Measurements from ENCODE around the gene EOMES. TPM values are rescaled to one million over a fixed set of nuclear protein-coding genes. Genes with fewer than 3 reads are reported as not detected.

Gene EOMES
- total and polyA plus RNA-seq, 2 of the 8 experiments (the other 6 are each of a cell fraction or from before 2014, with no cell fraction given), result 0.09 to 0.47 TPM

DNA sequence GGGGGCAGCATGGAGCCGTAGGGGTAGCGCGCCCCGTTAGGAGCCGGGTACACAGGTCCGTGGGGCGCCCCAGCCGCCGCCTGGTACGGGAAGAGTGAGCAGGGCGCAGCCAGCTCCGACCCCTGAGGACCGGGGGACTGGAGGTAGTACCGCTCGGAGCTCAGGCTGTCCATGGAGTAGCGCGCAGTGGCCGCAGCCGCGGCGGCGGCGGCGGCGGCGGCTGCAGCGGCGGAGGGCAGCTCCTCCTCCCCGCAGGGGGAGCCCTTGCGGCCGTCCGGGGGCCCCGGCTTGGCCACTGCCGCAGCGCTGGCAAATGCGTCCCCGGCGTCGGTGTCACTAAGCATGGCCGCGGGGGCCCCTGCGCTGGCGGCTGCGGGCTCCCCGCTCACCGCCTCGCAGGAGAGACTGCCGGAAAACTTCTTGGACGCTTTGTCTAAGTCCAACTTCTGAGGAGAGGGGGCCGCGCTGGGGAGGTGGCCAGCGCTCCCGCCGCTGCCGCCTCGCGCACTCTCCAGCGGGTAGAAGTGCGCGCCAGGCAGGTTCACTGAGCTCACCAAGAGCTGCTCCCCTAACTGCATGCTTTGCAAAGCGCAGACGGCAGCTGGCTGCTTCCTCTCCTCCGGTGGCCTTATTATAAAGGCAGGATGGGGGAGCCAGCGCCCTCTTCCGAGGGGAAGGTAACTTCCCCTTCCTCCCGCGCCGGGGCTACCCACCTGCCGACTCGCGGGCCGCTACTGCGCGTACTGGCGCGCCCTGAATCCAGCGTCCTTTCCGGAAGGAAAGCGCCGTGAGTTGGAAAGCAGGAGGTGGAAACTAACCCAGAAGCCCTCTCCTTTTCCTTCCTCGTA is at the start of gene EOMES (continued):
- TF ChIP-seq HDAC2 (IDR thresholded peaks at IDR 0.05; ENCODE audit: borderline replicate concordance in 1 of 2, low read depth in 2 of 2, low read length in 2 of 2) (no peak), CHD1 (IDR thresholded peaks at IDR 0.05; ENCODE audit: low read depth, low read length) (no peak), POLR2A (IDR thresholded peaks at IDR 0.05; ENCODE audit: control extremely low read depth in 1 of 2, low read depth in 2 of 2, low read length in 2 of 2) (0 out of 3 replicates have a peak, but pooled peaks of 1 of the 2 experiments have one; percentile 4), PHF8 (conservative IDR thresholded peaks at IDR 0.05; ENCODE audit: low read depth, low read length) (0 out of 2 replicates have a peak, but pooled peaks have one; percentile 20), KDM4A (IDR thresholded peaks at IDR 0.05; ENCODE audit: low read depth, low read length, severe bottlenecking) (peak; percentile 63), CHD7 (IDR thresholded peaks at IDR 0.05; ENCODE audit: insufficient replicate concordance, low read length) (no peak), RFX5 (IDR thresholded peaks at IDR 0.05; ENCODE audit: borderline replicate concordance, low read depth, low read length) (no peak), KDM5A (IDR thresholded peaks at IDR 0.05; ENCODE audit: low read length) (no peak), RBBP5 (IDR thresholded peaks at IDR 0.05; ENCODE audit: borderline replicate concordance, low read depth, low read length) (no peak; the same call in 1 of the 2 replicates)

Measured in H1 (cell line).